MM.1S (cell line): Measurements from ENCODE around the gene HSPB8.

ENCODE experiments used
- DNase-seq: peaks from one replicate; pipeline ENCODE4 v3.0.0-alpha.2; 2015
- H2AFZ ChIP-seq: fragments of 300-600 bp; sonication (generic); 2 replicates; pipeline ENCODE4 v1.6.0; 2016; ENCODE audit warnings: antibody characterized with exemption, low read length
- H3F3A ChIP-seq: fragments of 300-600 bp; sonication (generic); 2 replicates; pipeline ENCODE4 v1.6.1; 2016; ENCODE audit warnings: mild to moderate bottlenecking, antibody characterized with exemption, low read length, moderate library complexity, mixed read lengths; ENCODE audit not compliant: insufficient read depth
- H3K27ac ChIP-seq: fragments of 300-600 bp; sonication (generic); 2 replicates; pipeline ENCODE4 v1.5.1; 2016; ENCODE audit warnings: mild to moderate bottlenecking, low read length
- H3K27me3 ChIP-seq: fragments of 300-600 bp; sonication (generic); replicated peaks from 2 replicates; pipeline ENCODE4 v1.6.0; 2016; ENCODE audit warnings: low read length; ENCODE audit not compliant: insufficient read depth
- H3K36me3 ChIP-seq: fragments of 300-600 bp; sonication (generic); replicated peaks from 2 replicates; pipeline ENCODE4 v1.6.1; 2016; ENCODE audit warnings: mild to moderate bottlenecking, low read length, mixed read lengths; ENCODE audit not compliant: insufficient read depth
- H3K4me1 ChIP-seq: fragments of 300-600 bp; sonication (generic); 2 replicates; pipeline ENCODE4 v1.6.1; 2016; ENCODE audit warnings: low read length, mixed read lengths
- H3K4me2 ChIP-seq: fragments of 300-600 bp; sonication (generic); 2 replicates; pipeline ENCODE4 v1.6.0; 2016; ENCODE audit warnings: low read depth, low read length
- H3K4me3 ChIP-seq: fragments of 300-600 bp; sonication (generic); 2 replicates; pipeline ENCODE4 v1.5.1; 2016; ENCODE audit warnings: low read length, mixed read lengths
- H3K79me2 ChIP-seq: fragments of 300-600 bp; sonication (generic); 2 replicates; pipeline ENCODE4 v1.6.1; 2016; ENCODE audit warnings: mixed run types, low read length, mixed read lengths
- H3K9ac ChIP-seq: fragments of 300-600 bp; sonication (generic); 2 replicates; pipeline ENCODE4 v1.6.1; 2016; ENCODE audit warnings: low read length, mixed read lengths
- H3K9me2 ChIP-seq: fragments of 300-600 bp; sonication (generic); replicated peaks from 2 replicates; pipeline ENCODE4 v1.6.1; 2016; ENCODE audit warnings: mild to moderate bottlenecking, low read length, mixed read lengths; ENCODE audit not compliant: insufficient read depth
- H3K9me3 ChIP-seq: fragments of 300-600 bp; sonication (generic); replicated peaks from 2 replicates; pipeline ENCODE4 v1.6.1; 2016; ENCODE audit warnings: mild to moderate bottlenecking, low read length, mixed read lengths; ENCODE audit not compliant: insufficient read depth
- H4K20me1 ChIP-seq: fragments of 300-600 bp; sonication (generic); 2 replicates; pipeline ENCODE4 v1.6.1; 2016; ENCODE audit warnings: mild to moderate bottlenecking, low read length, moderate library complexity, mixed read lengths; ENCODE audit not compliant: insufficient read depth
- EZH2 ChIP-seq: fragments of 300-600 bp; sonication (generic); optimal IDR thresholded peaks from 2 replicates; pipeline ENCODE3; 2017; ENCODE audit warnings: low read depth, mild to moderate bottlenecking, antibody characterized with exemption, low read length, mixed read lengths
- EZH2phosphoT487 ChIP-seq: fragments of 300-600 bp; sonication (generic); IDR thresholded peaks from 2 replicates; pipeline ENCODE4 v1.6.1; 2018; ENCODE audit warnings: antibody characterized with exemption, low read length
- TF ChIP-seq, protein P1 (sequence below): fragments of 300-600 bp; sonication (generic); IDR thresholded peaks from 2 replicates; pipeline ENCODE4 v1.5.1; 2016; ENCODE audit warnings: antibody characterized with exemption, low read length, mixed read lengths

The HSPB8 gene

DNA sequence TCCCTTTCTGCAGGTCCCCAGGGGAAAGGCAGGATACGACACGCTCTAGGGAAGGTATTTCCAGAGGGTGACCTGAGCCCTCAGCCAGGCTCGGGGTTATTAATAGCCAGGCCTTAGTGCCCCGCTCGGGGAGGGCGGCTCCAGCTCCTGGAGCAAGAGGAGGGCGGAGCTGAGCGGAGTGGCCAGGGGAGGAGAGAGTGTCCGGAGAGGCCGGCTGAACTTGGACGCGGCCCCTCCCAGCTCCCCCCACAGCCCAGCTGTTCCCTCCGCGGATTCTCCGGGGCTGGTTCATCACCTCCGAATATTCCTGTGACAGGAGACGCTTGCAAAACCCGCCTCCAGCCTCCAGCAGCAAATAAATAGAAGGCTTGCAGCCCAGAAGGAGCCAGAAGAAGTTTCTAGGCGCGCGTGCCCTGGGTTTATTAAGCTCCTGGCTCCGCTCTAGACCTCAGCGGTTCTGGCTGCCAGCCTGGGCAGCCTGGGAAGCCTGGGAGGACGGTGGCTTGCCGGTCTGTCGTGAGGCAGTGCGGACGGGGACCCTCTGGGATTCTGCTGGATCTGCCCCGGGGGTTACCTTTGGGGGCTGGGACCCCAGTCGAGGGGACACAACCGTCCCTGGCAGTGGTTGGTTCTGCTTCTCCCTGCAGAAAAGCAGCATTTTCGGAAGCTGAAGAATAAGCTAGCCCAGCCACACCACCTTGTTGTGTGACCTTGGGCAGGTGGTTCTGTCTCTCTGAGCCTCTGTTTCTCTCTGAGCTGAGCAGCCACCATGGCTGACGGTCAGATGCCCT is at the start of gene HSPB8:
Gene HSPB8, plus strand, starts transcription at position 388 of the 791 bp plus-strand sequence. Its CDS starts 382 bp downstream, at position 770.
- no peak within 1 kb of the TSS for H3K4me3 ChIP-seq
- no peak within 1 kb of the TSS for H3K27ac ChIP-seq
- H3F3A ChIP-seq: no peaks in the 10 kb centered on the region
- H3K4me2 ChIP-seq: no peak within 1 kb of the TSS
- no peaks in the 10 kb centered on the region for H3K9me3 ChIP-seq
- no peaks in the 10 kb centered on the region for H3K27me3 ChIP-seq
- H3K9ac ChIP-seq: no peak within 1 kb of the TSS
- H4K20me1 ChIP-seq: no peaks in the 10 kb centered on the region
- H2AFZ ChIP-seq: no peak within 1 kb of the TSS
- H3K79me2 ChIP-seq: no peaks in the 10 kb centered on the region
- no peaks in the 10 kb centered on the region for H3K36me3 ChIP-seq
- no peaks in the 10 kb centered on the region for H3K4me1 ChIP-seq
- H3K9me2 ChIP-seq: no peaks in the 10 kb centered on the region
- TF ChIP-seq, protein P1, sequence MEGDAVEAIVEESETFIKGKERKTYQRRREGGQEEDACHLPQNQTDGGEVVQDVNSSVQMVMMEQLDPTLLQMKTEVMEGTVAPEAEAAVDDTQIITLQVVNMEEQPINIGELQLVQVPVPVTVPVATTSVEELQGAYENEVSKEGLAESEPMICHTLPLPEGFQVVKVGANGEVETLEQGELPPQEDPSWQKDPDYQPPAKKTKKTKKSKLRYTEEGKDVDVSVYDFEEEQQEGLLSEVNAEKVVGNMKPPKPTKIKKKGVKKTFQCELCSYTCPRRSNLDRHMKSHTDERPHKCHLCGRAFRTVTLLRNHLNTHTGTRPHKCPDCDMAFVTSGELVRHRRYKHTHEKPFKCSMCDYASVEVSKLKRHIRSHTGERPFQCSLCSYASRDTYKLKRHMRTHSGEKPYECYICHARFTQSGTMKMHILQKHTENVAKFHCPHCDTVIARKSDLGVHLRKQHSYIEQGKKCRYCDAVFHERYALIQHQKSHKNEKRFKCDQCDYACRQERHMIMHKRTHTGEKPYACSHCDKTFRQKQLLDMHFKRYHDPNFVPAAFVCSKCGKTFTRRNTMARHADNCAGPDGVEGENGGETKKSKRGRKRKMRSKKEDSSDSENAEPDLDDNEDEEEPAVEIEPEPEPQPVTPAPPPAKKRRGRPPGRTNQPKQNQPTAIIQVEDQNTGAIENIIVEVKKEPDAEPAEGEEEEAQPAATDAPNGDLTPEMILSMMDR: no peak
- no peak for TF ChIP-seq EZH2
- DNase-seq: no peak

- H3F3A ChIP-seq: no peaks in the 10 kb centered on the region
- DNase-seq: no peak
- H3K4me2 ChIP-seq: no peak overlapping the region
Observed at GRCh38 chr12:119129827-119130434, 48.8 kb upstream of the HSPB8 start.

GRCh38 chr12:119130523-119130922 is 48.2 kb upstream of the HSPB8 start:
- H3K27me3 ChIP-seq: no peaks in the 10 kb centered on the region
- DNase-seq: no peak
- H3K9ac ChIP-seq: no peak overlapping the region
- no peak overlapping the region for H2AFZ ChIP-seq
- H3K79me2 ChIP-seq: no peaks in the 10 kb centered on the region
- H3K36me3 ChIP-seq: no peaks in the 10 kb centered on the region
- H3K27ac ChIP-seq: no peak overlapping the region
- H3K4me2 ChIP-seq: no peak overlapping the region
- H3K4me1 ChIP-seq: peaks cover 3% of the 10 kb centered on the region; the same call in 1 of the 2 replicates
- no peaks in the 10 kb centered on the region for H4K20me1 ChIP-seq
- H3K9me3 ChIP-seq: no peaks in the 10 kb centered on the region
- no peaks in the 10 kb centered on the region for H3F3A ChIP-seq
- TF ChIP-seq EZH2: no peak
- no peak for TF ChIP-seq EZH2phosphoT487
- TF ChIP-seq, protein P1: no peak
- no peaks in the 10 kb centered on the region for H3K9me2 ChIP-seq
- H3K4me3 ChIP-seq: no peak overlapping the region

More at GRCh38 chr12:119129827-119130434, 48.8 kb upstream of the HSPB8 start:
- no peaks in the 10 kb centered on the region for H3K79me2 ChIP-seq
- no peak overlapping the region for H3K4me3 ChIP-seq
- no peaks in the 10 kb centered on the region for H3K9me2 ChIP-seq
- no peaks in the 10 kb centered on the region for H3K9me3 ChIP-seq
- no peak overlapping the region for H3K27ac ChIP-seq
- no peaks in the 10 kb centered on the region for H3K27me3 ChIP-seq
- H4K20me1 ChIP-seq: no peaks in the 10 kb centered on the region
- no peak overlapping the region for H2AFZ ChIP-seq
- peaks cover 3% of the 10 kb centered on the region; the same call in 1 of the 2 replicates for H3K4me1 ChIP-seq
- TF ChIP-seq EZH2phosphoT487: no peak
- no peak for TF ChIP-seq EZH2
- TF ChIP-seq, protein P1: no peak
- no peak overlapping the region for H3K9ac ChIP-seq
- no peaks in the 10 kb centered on the region for H3K36me3 ChIP-seq
